Neuronal stem cell (in vitro differentiated cells): ENCODE results near the gene IRF8.
"Not testable (repeated sequence)": the region's sequence is repeated elsewhere in the genome, so short reads cannot be mapped to it uniquely, and the experiment has no call there.

ENCODE experiments used
- DNase-seq: peaks from one replicate; pipeline ENCODE4 v3.0.0-alpha.2; 2013; ENCODE audit warnings: low spot score
- H2AFZ ChIP-seq: one replicate; pipeline ENCODE4 v1.6.1; 2013; ENCODE audit warnings: mild to moderate bottlenecking, low read length, inconsistent platforms
- H2AK5ac ChIP-seq: 2 replicates; pipeline ENCODE4 v1.6.1; 2013; ENCODE audit warnings: low read depth, mild to moderate bottlenecking, inconsistent platforms, low read length, moderate library complexity, mixed read lengths
- H2BK120ac ChIP-seq: 2 replicates; pipeline ENCODE4 v1.6.1; 2013; ENCODE audit warnings: low read depth, mild to moderate bottlenecking, inconsistent platforms, low read length, moderate library complexity, mixed read lengths
- H2BK12ac ChIP-seq: one replicate; pipeline ENCODE4 v1.6.1; 2013; ENCODE audit warnings: low read length, inconsistent platforms
- H2BK15ac ChIP-seq: 2 replicates; pipeline ENCODE4 v1.6.1; 2013; ENCODE audit warnings: mild to moderate bottlenecking, low read length, inconsistent platforms, mixed read lengths
- H2BK5ac ChIP-seq: one replicate; pipeline ENCODE4 v1.6.1; 2013; ENCODE audit warnings: inconsistent platforms, mild to moderate bottlenecking, low read length, moderate library complexity
- H3K14ac ChIP-seq: one replicate; pipeline ENCODE4 v1.6.1; 2013; ENCODE audit warnings: low read length, inconsistent platforms
- H3K18ac ChIP-seq: 2 replicates; pipeline ENCODE4 v1.6.1; 2013; ENCODE audit warnings: low read length, inconsistent platforms
- H3K23ac ChIP-seq: 2 replicates; pipeline ENCODE4 v1.6.1; 2013; ENCODE audit warnings: low read depth, mild to moderate bottlenecking, mixed read lengths, low read length, inconsistent platforms; ENCODE audit not compliant: poor library complexity
- H3K27ac ChIP-seq: replicated peaks from 3 replicates; pipeline ENCODE4 v1.5.1; 2013; ENCODE audit warnings: low read length, inconsistent platforms
- H3K27me3 ChIP-seq, 3 experiments: 2 replicates each; pipeline ENCODE4 v1.6.1; 2013; ENCODE audit warnings: low read length in 3 of 3, mild to moderate bottlenecking in 2 of 3, inconsistent platforms in 1 of 3, low read depth in 1 of 3, mixed read lengths in 1 of 3, moderate library complexity in 1 of 3; ENCODE audit not compliant: control insufficient read depth in 3 of 3, insufficient read depth in 3 of 3
- H3K36me3 ChIP-seq, 2 donors: replicated peaks in 1 of 2; 2 replicates each; pipeline ENCODE4 v1.6.1; 2013; ENCODE audit warnings: low read length in 2 of 2; ENCODE audit not compliant: control insufficient read depth in 2 of 2, insufficient read depth in 2 of 2
- H3K4ac ChIP-seq: 2 replicates; pipeline ENCODE4 v1.6.1; 2013; ENCODE audit warnings: inconsistent platforms, mild to moderate bottlenecking, low read length, moderate library complexity
- H3K4me1 ChIP-seq, 2 donors: 1 replicate in 1 of 2; 2 replicates in 1 of 2; pipeline ENCODE4 v1.6.1; 2013; ENCODE audit warnings: low read length in 2 of 2, low read depth in 1 of 2; ENCODE audit not compliant: control insufficient read depth in 2 of 2, insufficient read depth in 1 of 2
- H3K4me2 ChIP-seq: one replicate; pipeline ENCODE4 v1.6.1; 2013; ENCODE audit warnings: mild to moderate bottlenecking, low read length, inconsistent platforms; ENCODE audit not compliant: insufficient read depth, poor library complexity, severe bottlenecking
- H3K4me3 ChIP-seq, 2 donors: 2 replicates each; pipeline ENCODE4 v1.5.1; 2013; ENCODE audit warnings: low read length in 2 of 2, mild to moderate bottlenecking in 2 of 2, inconsistent platforms in 1 of 2, moderate library complexity in 1 of 2
- H3K79me1 ChIP-seq: one replicate; pipeline ENCODE4 v1.6.1; 2013; ENCODE audit warnings: low read depth, mild to moderate bottlenecking, inconsistent platforms, low read length, moderate library complexity
- H3K9ac ChIP-seq: one replicate; pipeline ENCODE4 v1.6.1; 2013; ENCODE audit warnings: mild to moderate bottlenecking, low read depth, low read length, inconsistent platforms; ENCODE audit not compliant: poor library complexity
- H3K9me3 ChIP-seq, 2 donors: replicated peaks in 1 of 2; 2 replicates each; pipeline versions ENCODE3 to v1.6.1; 2013; ENCODE audit warnings: low read length in 2 of 2, mild to moderate bottlenecking in 2 of 2, inconsistent platforms in 1 of 2, low read depth in 1 of 2, mixed read lengths in 1 of 2, moderate library complexity in 1 of 2; ENCODE audit not compliant: control insufficient read depth in 2 of 2, insufficient read depth in 1 of 2
- H4K8ac ChIP-seq: one replicate; pipeline ENCODE4 v1.6.1; 2013; ENCODE audit warnings: low read depth, mild to moderate bottlenecking, inconsistent platforms, low read length, moderate library complexity
- H4K91ac ChIP-seq: one replicate; pipeline ENCODE4 v1.6.1; 2013; ENCODE audit warnings: low read length, low read depth, mild to moderate bottlenecking, inconsistent platforms; ENCODE audit not compliant: poor library complexity
- WGBS, 2 donors: extraction: QIAGEN DNeasy Blood & Tissue Kit; methylation state at CpG; one replicate each; pipeline ENCODE4 v1.1.7; 2013; ENCODE audit warnings: missing lambda C conversion rate in 2 of 2, mixed read lengths in 1 of 2; ENCODE audit not compliant: insufficient read length in 2 of 2, insufficient replicate concordance in 1 of 2; ENCODE audit errors: extremely low coverage in 2 of 2; 5-methylcytosine and 5-hydroxymethylcytosine counted together

IRF8 gene

GRCh38 chr16:85856585-85856984, 42.4 kb upstream of the IRF8 start:
- H2BK120ac ChIP-seq = no peak overlapping the region

GRCh38 chr16:85857406-85857805, 41.6 kb upstream of the IRF8 start:
- Histone ChIP-seq H3K27ac (no peak overlapping the region), H2BK5ac (no peak overlapping the region), H3K36me3 (no peaks in the 10 kb centered on the region), H2BK12ac (no peak overlapping the region), H3K4me2 (no peak overlapping the region), H3K9me3 (no peaks in the 10 kb centered on the region), H3K27me3 (peaks cover 0 to 13% (median 0%) of the 10 kb centered on the region in 3 experiments), H3K79me1 (no peaks in the 10 kb centered on the region), H3K9ac (no peak overlapping the region), H3K4me1 (peaks cover 0 to 6% of the 10 kb centered on the region in 2 donors), H3K23ac (peak overlapping the region; percentile 13), H4K8ac (no peak overlapping the region), H2BK120ac (no peak overlapping the region), H2BK15ac (no peak overlapping the region), H3K18ac (no peak overlapping the region), H2AK5ac (peak overlapping the region; percentile 8), H4K91ac (no peak overlapping the region), H3K14ac (no peak overlapping the region), H2AFZ (no peak overlapping the region), H3K4me3 (no peak overlapping the region), H3K4ac (no peak overlapping the region)
- DNase-seq = no peak
- WGBS, 2 donors = no CpG with 5 or more reads among the region's 7 CpGs

More at GRCh38 chr16:85856585-85856984, 42.4 kb upstream of the IRF8 start:
- Histone ChIP-seq H3K23ac (no peak overlapping the region), H3K14ac (no peak overlapping the region), H3K36me3 (no peaks in the 10 kb centered on the region), H3K18ac (no peak overlapping the region), H3K4me1 (peaks cover 0 to 6% of the 10 kb centered on the region in 2 donors), H3K9ac (no peak overlapping the region), H2AK5ac (no peak overlapping the region), H3K4me3 (no peak overlapping the region), H2BK12ac (no peak overlapping the region), H3K27ac (no peak overlapping the region), H2AFZ (no peak overlapping the region), H2BK15ac (no peak overlapping the region), H3K27me3 (peaks cover 0 to 16% (median 0%) of the 10 kb centered on the region in 3 experiments), H3K4me2 (no peak overlapping the region), H3K4ac (no peak overlapping the region), H4K8ac (no peak overlapping the region), H4K91ac (no peak overlapping the region), H3K79me1 (no peaks in the 10 kb centered on the region), H3K9me3 (no peaks in the 10 kb centered on the region), H2BK5ac (no peak overlapping the region)
- DNase-seq = no peak
- no CpG with 5 or more reads among the region's 5 CpGs for WGBS, 2 donors

GRCh38 chr16:85858571-85858970, 40.4 kb upstream of the IRF8 start:
- not testable (repeated sequence) for H3K4me2 ChIP-seq, H2AK5ac ChIP-seq, H3K9me3 ChIP-seq, H3K23ac ChIP-seq, H3K4ac ChIP-seq, H3K36me3 ChIP-seq, H2BK5ac ChIP-seq, H3K14ac ChIP-seq, H3K27ac ChIP-seq, H3K27me3 ChIP-seq, H3K4me3 ChIP-seq, H2BK12ac ChIP-seq, H3K9ac ChIP-seq, H3K4me1 ChIP-seq, DNase-seq, H2AFZ ChIP-seq, H2BK120ac ChIP-seq, H2BK15ac ChIP-seq, H3K18ac ChIP-seq, H4K8ac ChIP-seq, H3K79me1 ChIP-seq, H4K91ac ChIP-seq
- no CpG with 5 or more reads among the region's 7 CpGs for WGBS, 2 donors

- Histone ChIP-seq H3K4me3 (no peak overlapping the region), H3K14ac (no peak overlapping the region), H3K23ac (no peak overlapping the region), H3K4ac (no peak overlapping the region), H2AFZ (no peak overlapping the region), H3K27me3 (peaks cover 0 to 10% (median 0%) of the 10 kb centered on the region in 3 experiments), H2BK5ac (no peak overlapping the region), H2AK5ac (peak overlapping the region; percentile 65), H3K4me1 (no peaks in the 10 kb centered on the region), H4K91ac (no peak overlapping the region), H3K9me3 (no peaks in the 10 kb centered on the region), H2BK120ac (peak overlapping the region; percentile 25), H2BK12ac (no peak overlapping the region), H4K8ac (no peak overlapping the region), H3K27ac (no peak overlapping the region), H2BK15ac (no peak overlapping the region), H3K18ac (no peak overlapping the region), H3K4me2 (no peak overlapping the region), H3K36me3 (no peaks in the 10 kb centered on the region), H3K9ac (no peak overlapping the region), H3K79me1 (no peaks in the 10 kb centered on the region)
- WGBS, 2 donors = 100% methylated on average over 2 of the region's 16 CpGs; no CpG with 5 or more reads in 1 of the 2 donors
- DNase-seq = no peak
Measured at GRCh38 chr16:85858984-85859817, 39.8 kb upstream of the IRF8 start.
